HG03469 (cell line): ENCODE measurements around the gene PDCD10.

ENCODE experiments used
- ATAC-seq: cut with Tn5 transposase; IDR thresholded peaks from one replicate; pipeline ENCODE4 v1.9.1; 2021; ENCODE audit warnings: mild to moderate bottlenecking, moderate library complexity, moderate number of reproducible peaks; ENCODE audit not compliant: unreplicated experiment

Gene PDCD10

GRCh38 chr3:167735233-167736138 is 794 bp upstream of the PDCD10 start, which contains the start of gene SERPINI1:
TSS of gene SERPINI1 (plus strand) at chr3:167735721. CDS start at chr3:167789129, 53,408 bp downstream.
- peak; percentile 41 for ATAC-seq

- ATAC-seq, result no peak
Measured at GRCh38 chr3:167733961-167734497, 663 bp downstream of the PDCD10 start.

- no peak for ATAC-seq
Measured at GRCh38 chr3:167732313-167733065, 2.2 kb downstream of the PDCD10 start.

- ATAC-seq, result no peak
Measured at GRCh38 chr3:167731393-167731792, 3.3 kb downstream of the PDCD10 start.

- no peak for ATAC-seq
Measured at GRCh38 chr3:167729591-167729990, 5.1 kb downstream of the PDCD10 start.

- ATAC-seq, result no peak
Measured at GRCh38 chr3:167728632-167729323, 5.9 kb downstream of the PDCD10 start.

- ATAC-seq, result no peak
Measured at GRCh38 chr3:167728176-167728575, 6.5 kb downstream of the PDCD10 start.

GRCh38 chr3:167723872-167724271 is 10.8 kb downstream of the PDCD10 start:
- ATAC-seq, result no peak

GRCh38 chr3:167723025-167723512 is 11.6 kb downstream of the PDCD10 start:
- ATAC-seq, result no peak

- peak; percentile 40 for ATAC-seq
Measured at GRCh38 chr3:167718582-167718981, 16.1 kb downstream of the PDCD10 start.

GRCh38 chr3:167716920-167717319 is 17.8 kb downstream of the PDCD10 start:
- ATAC-seq, result no peak

- ATAC-seq, result no peak
Measured at GRCh38 chr3:167714871-167715270, 19.8 kb downstream of the PDCD10 start.

- ATAC-seq, result no peak
Measured at GRCh38 chr3:167712445-167712844, 22.2 kb downstream of the PDCD10 start.

- no peak for ATAC-seq
Measured at GRCh38 chr3:167711439-167711838, 23.3 kb downstream of the PDCD10 start.

- ATAC-seq, result no peak
Measured at GRCh38 chr3:167710552-167710951, 24.1 kb downstream of the PDCD10 start.

GRCh38 chr3:167709690-167710089 is 25.0 kb downstream of the PDCD10 start:
- no peak for ATAC-seq

GRCh38 chr3:167705840-167706239 is 28.9 kb downstream of the PDCD10 start:
- ATAC-seq, result no peak

GRCh38 chr3:167700926-167701325 is 33.8 kb downstream of the PDCD10 start:
- ATAC-seq, result no peak

- ATAC-seq, result no peak
Measured at GRCh38 chr3:167700046-167700445, 34.6 kb downstream of the PDCD10 start.

GRCh38 chr3:167694121-167694520 is 40.6 kb downstream of the PDCD10 start:
- no peak for ATAC-seq

- ATAC-seq, result peak; percentile 100
Measured at GRCh38 chr3:167691366-167691765, 43.3 kb downstream of the PDCD10 start.
